GM10266 (cell line): ENCODE results near the gene E2F3.
A peak's percentile ranks its signal among the peaks of the same experiment; 100 is the strongest.

Source experiments
- DNase-seq: peaks from one replicate; pipeline ENCODE4 v3.0.0; 2012; ENCODE audit errors: extremely low spot score
- CTCF ChIP-seq: IDR thresholded peaks from 2 replicates; pipeline ENCODE4 v1.5.1; 2012; ENCODE audit warnings: mild to moderate bottlenecking, low read depth; ENCODE audit not compliant: control insufficient read depth, insufficient read depth; ENCODE audit errors: missing control alignments

E2F3 gene

GRCh38 chr6:20415712-20416454 is 14.2 kb downstream of the E2F3 start:
- DNase-seq, result no peak
- no peak for TF ChIP-seq CTCF

DNA sequence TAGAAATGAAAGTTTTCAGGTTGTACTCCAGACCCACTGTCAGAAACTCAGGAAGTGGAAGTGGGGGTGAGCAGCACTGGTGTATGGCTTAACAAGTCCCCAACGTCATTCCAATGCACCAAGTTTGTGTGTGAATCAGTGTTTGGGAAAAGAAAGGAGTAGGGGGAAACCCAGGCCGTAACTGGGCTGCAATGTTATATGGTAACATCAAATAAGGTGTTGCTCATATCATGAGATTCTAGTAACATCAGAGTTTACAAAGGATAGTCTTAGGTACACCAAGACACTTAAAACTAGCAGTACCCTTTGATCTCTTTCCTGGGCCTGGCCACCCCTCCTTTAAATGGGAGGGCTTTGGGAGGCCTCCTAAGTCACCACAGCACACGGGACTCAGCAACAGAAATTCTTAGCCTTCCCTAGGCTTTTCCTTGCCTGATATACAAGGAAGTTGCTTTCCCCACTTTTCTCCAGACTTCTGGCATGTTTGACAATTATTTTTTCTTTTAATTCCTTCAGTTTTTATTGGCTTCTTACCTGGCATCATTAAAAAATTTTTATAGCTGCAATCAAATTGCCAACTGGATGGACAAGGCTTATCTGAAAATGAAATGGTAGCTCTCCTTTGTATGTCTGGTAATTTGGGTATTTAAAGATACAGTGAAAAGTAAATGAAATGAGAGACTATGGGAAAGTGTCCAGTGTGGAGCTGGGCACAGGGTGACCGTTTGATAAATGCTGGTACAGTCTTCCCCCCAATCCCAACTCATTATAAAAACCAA is 15.1 kb downstream of the E2F3 start:
- no peak for DNase-seq
- TF ChIP-seq CTCF, result no peak

- no peak for DNase-seq
- TF ChIP-seq CTCF, result no peak
Measured at GRCh38 chr6:20417819-20418218, 16.1 kb downstream of the E2F3 start.

DNA sequence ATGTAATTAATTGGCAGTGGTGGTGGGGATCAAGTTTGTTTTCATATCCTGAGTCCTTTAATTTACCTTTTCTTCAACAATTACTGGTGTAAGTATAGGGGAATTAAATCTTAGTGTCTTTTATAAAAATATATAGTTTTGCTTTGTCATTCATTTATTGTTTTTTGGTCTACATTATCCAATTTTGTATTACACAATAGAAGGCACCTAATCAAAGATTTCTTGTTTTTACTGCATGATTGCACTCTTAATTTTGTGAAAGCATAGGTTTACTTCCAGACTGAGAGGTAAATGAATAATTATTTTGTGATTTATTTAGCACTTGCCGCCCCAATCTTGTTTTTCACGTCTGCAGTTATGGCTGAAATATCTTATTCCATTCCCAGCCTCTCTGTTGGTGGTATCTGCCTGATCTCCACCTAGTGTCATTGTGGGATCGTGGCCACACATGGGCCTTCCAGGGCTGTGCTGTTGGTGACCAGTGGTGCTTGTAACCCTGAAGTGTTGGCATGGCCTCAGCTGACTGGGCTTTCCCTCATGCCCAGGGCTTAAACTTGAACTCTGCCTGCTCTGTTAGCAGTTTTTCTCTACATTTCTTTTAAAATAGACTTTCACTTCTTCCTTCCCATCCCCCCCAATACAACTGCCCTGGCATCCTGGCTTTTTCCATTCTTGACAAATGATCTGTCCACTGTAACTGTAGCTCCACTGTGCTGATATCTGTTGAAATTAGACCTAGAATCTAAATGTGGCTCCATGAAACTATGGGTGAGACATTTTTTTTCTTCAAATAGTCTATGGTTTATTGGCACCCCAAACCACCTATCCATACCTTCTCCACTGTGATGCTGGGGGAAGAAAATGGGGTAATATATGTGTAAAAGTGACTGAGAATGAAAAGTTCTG is 24.8 kb downstream of the E2F3 start:
- DNase-seq, result no peak
- TF ChIP-seq CTCF, result no peak

GRCh38 chr6:20427856-20428255 is 26.2 kb downstream of the E2F3 start:
- DNase-seq, result peak; percentile 43
- no peak for TF ChIP-seq CTCF

GRCh38 chr6:20432692-20433091 is 31.0 kb downstream of the E2F3 start:
- DNase-seq, result no peak
- no peak for TF ChIP-seq CTCF
